Gastrocnemius medialis (tissue), 4 donors: ENCODE results near the gene EIF2D. TPM values are rescaled to one million over a fixed set of nuclear protein-coding genes. Genes with fewer than 3 reads are reported as not detected.

ENCODE experiments used
- ATAC-seq, 2 donors: fragments of 150-250 bp; one replicate each; pipeline ENCODE4 v1.9.1; 2016
- DNase-seq, 2 donors: peaks; one replicate each; pipeline ENCODE4 v3.0.0-alpha.2; 2019
- H3K27ac ChIP-seq, 4 donors: fragments of 200-600 bp; sonication (generic); 1 replicate in 1 of 4; 2 replicates in 3 of 4; pipeline ENCODE4 v1.5.1; 2016 to 2018; ENCODE audit warnings: mild to moderate bottlenecking in 2 of 4, moderate library complexity in 1 of 4
- H3K27me3 ChIP-seq, 3 donors: fragments of 200-600 bp; sonication (generic) in 2 of 3; 1 replicate in 1 of 3; 2 replicates in 2 of 3; pipeline versions ENCODE4 v1.5.1 to v1.6.0; 2016 to 2019; ENCODE audit warnings: mild to moderate bottlenecking in 1 of 3, moderate library complexity in 1 of 3
- H3K36me3 ChIP-seq, 2 donors: fragments of 200-600 bp; sonication (generic) in 1 of 2; one replicate each; pipeline ENCODE4 v1.5.1; 2017 to 2018
- H3K4me1 ChIP-seq, 2 donors: fragments of 200-600 bp; sonication (generic) in 1 of 2; one replicate each; pipeline ENCODE4 v1.5.1; 2016 to 2017; ENCODE audit warnings: mild to moderate bottlenecking in 2 of 2
- H3K4me3 ChIP-seq, 4 donors: fragments of 200-600 bp; sonication (generic) in 3 of 4; 1 replicate in 1 of 4; 2 replicates in 3 of 4; pipeline ENCODE4 v1.5.1; 2016 to 2019; ENCODE audit warnings: mild to moderate bottlenecking in 2 of 4
- H3K9me3 ChIP-seq, 3 donors: fragments of 200-600 bp; sonication (generic) in 2 of 3; 1 replicate in 1 of 3; 2 replicates in 2 of 3; pipeline ENCODE4 v1.5.1; 2016 to 2019
- CTCF ChIP-seq, 5 experiments: fragments of 450-650 bp in 3 of 5; fragments of 200-600 bp in 2 of 5; sonication (generic) in 2 of 5; IDR thresholded peaks in 4 of 5; conservative IDR thresholded peaks in 1 of 5; 1 replicate in 4 of 5; 2 replicates in 1 of 5; pipeline ENCODE4 v1.5.1; 2016 to 2019; ENCODE audit warnings: antibody characterized with exemption in 5 of 5, mild to moderate bottlenecking in 3 of 5, moderate library complexity in 3 of 5
- POLR2A ChIP-seq, 2 donors: fragments of 450-650 bp; IDR thresholded peaks; one replicate each; pipeline ENCODE4 v1.6.1; 2017; ENCODE audit warnings: antibody characterized with exemption in 2 of 2, mild to moderate bottlenecking in 2 of 2, moderate library complexity in 2 of 2
- in situ Hi-C, 4 donors: fragments of 200-750 bp; cut with MboI; loops; one replicate each; pipeline versions ENCODE4 v1.15.0 to v1.8.0; 2017; ENCODE audit warnings: low sequenced_read_pairs in 4 of 4
- intact Hi-C: fragments of 100-400 bp; cut with DNase I; formaldehyde crosslinking; loops from one replicate; pipeline ENCODE4 v1.15.1; 2023; ENCODE audit warnings: low total_unique reads
- total RNA-seq, 4 donors: library from RNA; depleted of rRNA; stranded (reverse); fragments of >200 nt; gene quantifications; one replicate each; pipeline versions ENCODE4 v1.1.0 to v1.2.3, GENCODE V29; 2016

EIF2D gene
- total RNA-seq, 4 donors from 2014 or later: 23.7 to 61.2 (median 38.6) TPM

- intact Hi-C loops: loop anchor here (5.0 kb wide), 1 partner anchor 55 kb away; no protein-coding TSS in a partner anchor
- Histone ChIP-seq H3K9me3 (no peaks in the 10 kb centered on the region), H3K4me3 (no peak overlapping the region), H3K27me3 (no peaks in the 10 kb centered on the region), H3K27ac (no peak overlapping the region), H3K36me3 (no peaks in the 10 kb centered on the region), H3K4me1 (no peaks in the 10 kb centered on the region)
- no peak for TF ChIP-seq CTCF (IDR thresholded peaks at IDR 0.05 in 4 of 5, conservative IDR thresholded peaks at IDR 0.05 in 1 of 5)
- no peak for TF ChIP-seq POLR2A (IDR thresholded peaks at IDR 0.05)
- no peak for DNase-seq
- ATAC-seq: no peak
- in situ Hi-C loops: loop anchor here in 2 of 4 donors (5.0 kb wide), 1 partner anchor 35 kb away; no protein-coding TSS in a partner anchor
Measured at GRCh38 chr1:206547104-206547503, 65.2 kb downstream of the EIF2D start.

- Histone ChIP-seq H3K27ac (no peak overlapping the region), H3K36me3 (no peaks in the 10 kb centered on the region), H3K4me1 (no peaks in the 10 kb centered on the region), H3K27me3 (no peaks in the 10 kb centered on the region), H3K9me3 (no peaks in the 10 kb centered on the region), H3K4me3 (no peak overlapping the region)
- ATAC-seq (no peak), DNase-seq (no peak)
- TF ChIP-seq POLR2A (IDR thresholded peaks at IDR 0.05) (no peak), CTCF (IDR thresholded peaks at IDR 0.05 in 4 of 5, conservative IDR thresholded peaks at IDR 0.05 in 1 of 5) (no peak)
- in situ Hi-C loops: loop anchor here in 2 of 4 donors (5.0 kb wide), 1 partner anchor 37 kb away; no protein-coding TSS in a partner anchor
- intact Hi-C loops: loop anchor here (1.0 to 5.0 kb wide), 2 partner anchors 38 to 53 kb away; no protein-coding TSS in a partner anchor
Measured at GRCh38 chr1:206545351-206545750, 66.9 kb downstream of the EIF2D start.

- Histone ChIP-seq H3K4me3 (no peak overlapping the region), H3K9me3 (no peaks in the 10 kb centered on the region), H3K4me1 (no peaks in the 10 kb centered on the region), H3K27ac (no peak overlapping the region), H3K27me3 (no peaks in the 10 kb centered on the region), H3K36me3 (no peaks in the 10 kb centered on the region)
- DNase-seq: peak; percentile 36 to 60
- TF ChIP-seq POLR2A (IDR thresholded peaks at IDR 0.05) (no peak), CTCF (IDR thresholded peaks at IDR 0.05 in 4 of 5, conservative IDR thresholded peaks at IDR 0.05 in 1 of 5) (peak; percentile 68 to 88 (median 75))
- peak; percentile 82 to 89 for ATAC-seq
- in situ Hi-C loops: loop anchor here in 3 of 4 donors (5.0 kb wide), 1 partner anchor 38 kb away; no protein-coding TSS in a partner anchor
- intact Hi-C loops: loop anchor here (1.0 to 5.0 kb wide), 2 partner anchors 39 to 52 kb away; no protein-coding TSS in a partner anchor
Measured at GRCh38 chr1:206544562-206545257, 67.6 kb downstream of the EIF2D start.

Other genes with a start within 250 kb of the EIF2D start
- gene IKBKE, start 142.0 kb downstream of the EIF2D start, total RNA-seq: 1 to 10 TPM in 1 of 4 donors, under 1 TPM in 2, not detected in 1; 0.81 to 1.1 (median 0.84) TPM
- 10 to 100 TPM in 2 of 4 donors, 1 to 10 TPM in 2; 5.9 to 15.9 (median 9.4) TPM for gene RASSF5, start 104.9 kb downstream of the EIF2D start, total RNA-seq
- gene DYRK3, start 23.1 kb upstream of the EIF2D start, total RNA-seq: 1 to 10 TPM in 2 of 4 donors, under 1 TPM in 2; 0.85 to 1.8 (median 1.0) TPM
- gene MAPKAPK2, start 72.4 kb upstream of the EIF2D start, total RNA-seq: 100 to 1,000 TPM; 115 to 207 (median 140) TPM
- not detected for gene IL19, start 158.3 kb upstream of the EIF2D start, total RNA-seq
- under 1 TPM; 0.26 to 0.61 (median 0.34) TPM for gene IL10, start 160.0 kb upstream of the EIF2D start, total RNA-seq